Upper lobe of left lung (tissue), 6 donors: Measurements from ENCODE around the gene RNF41. TPM values are rescaled to one million over a fixed set of nuclear protein-coding genes. Genes with fewer than 3 reads are reported as not detected.
A peak's percentile ranks its signal among the peaks of the same experiment; 100 is the strongest.
"Not testable (repeated sequence)": the region's sequence is repeated elsewhere in the genome, so short reads cannot be mapped to it uniquely, and the experiment has no call there.

Experiments
- ATAC-seq, 2 donors: fragments of 200-7000 bp; cut with Tn5 transposase; one replicate each; pipeline ENCODE4 v1.9.1; 2022; ENCODE audit warnings: mild to moderate bottlenecking in 2 of 2, moderate library complexity in 2 of 2; ENCODE audit not compliant: low FRiP score in 2 of 2
- DNase-seq, 2 donors: peaks; one replicate each; pipeline ENCODE4 v3.0.0-alpha.2; 2019 to 2020
- H3K27ac ChIP-seq, 4 donors: fragments of 200-600 bp; sonication (generic); one replicate each; pipeline ENCODE4 v1.5.1; 2016 to 2019
- H3K27me3 ChIP-seq, 4 donors: fragments of 200-600 bp; sonication (generic); one replicate each; pipeline ENCODE4 v1.5.1; 2017 to 2019
- H3K36me3 ChIP-seq, 4 donors: fragments of 200-600 bp; sonication (generic); one replicate each; pipeline ENCODE4 v1.5.1; 2016 to 2019
- H3K4me1 ChIP-seq, 4 donors: fragments of 200-600 bp; sonication (generic); one replicate each; pipeline ENCODE4 v1.5.1; 2018 to 2019
- H3K4me3 ChIP-seq, 4 donors: fragments of 200-600 bp; sonication (generic); one replicate each; pipeline ENCODE4 v1.5.1; 2017 to 2019; ENCODE audit warnings: mild to moderate bottlenecking in 2 of 4, moderate library complexity in 1 of 4
- H3K9me3 ChIP-seq, 4 donors: fragments of 200-600 bp; sonication (generic); one replicate each; pipeline ENCODE4 v1.5.1; 2018 to 2019
- EP300 ChIP-seq, 4 donors: sonication (generic); formaldehyde crosslinking; IDR thresholded peaks; one replicate each; pipeline ENCODE4 v1.5.1; 2017; ENCODE audit warnings: antibody characterized with exemption in 4 of 4, control low read depth in 2 of 4
- POLR2A ChIP-seq, 4 donors: fragments of 450-650 bp; IDR thresholded peaks; one replicate each; pipeline ENCODE4 v1.5.1; 2016 to 2017; ENCODE audit warnings: antibody characterized with exemption in 4 of 4, mild to moderate bottlenecking in 2 of 4
- POLR2AphosphoS5 ChIP-seq, 2 donors: sonication (generic); formaldehyde crosslinking; IDR thresholded peaks; one replicate each; pipeline ENCODE4 v1.5.1; 2017; ENCODE audit warnings: antibody characterized with exemption in 2 of 2
- WGBS, 2 donors: methylation state at CpG; one replicate each; pipeline ENCODE4 v1.1.5; 2017 to 2018; 5-methylcytosine and 5-hydroxymethylcytosine counted together
- total RNA-seq, 6 donors: library from RNA; depleted of rRNA in 4 of 6; stranded (reverse); fragments of >200 nt in 4 of 6; gene quantifications; one replicate each; pipeline versions ENCODE4 v1.1.0 to v1.2.1, GENCODE V29; 2016 to 2021
- TF ChIP-seq, protein P1 (sequence below), 6 experiments: fragments of 450-650 bp in 4 of 6; fragments of 200-600 bp in 2 of 6; sonication (generic) in 2 of 6; IDR thresholded peaks; one replicate each; pipeline ENCODE4 v1.5.1; 2016 to 2019; ENCODE audit warnings: antibody characterized with exemption in 6 of 6
- donor health status: DM: no; HTN: no; CAD: no; lungs with moderate emphysema.
- donor health status: DM: no; HTN: yes; CAD: no; lungs with severe emphysema.

RNF41 gene
- total RNA-seq, 6 donors from 2014 or later, result 38.8 to 94.3 (median 62.1) TPM

DNA sequence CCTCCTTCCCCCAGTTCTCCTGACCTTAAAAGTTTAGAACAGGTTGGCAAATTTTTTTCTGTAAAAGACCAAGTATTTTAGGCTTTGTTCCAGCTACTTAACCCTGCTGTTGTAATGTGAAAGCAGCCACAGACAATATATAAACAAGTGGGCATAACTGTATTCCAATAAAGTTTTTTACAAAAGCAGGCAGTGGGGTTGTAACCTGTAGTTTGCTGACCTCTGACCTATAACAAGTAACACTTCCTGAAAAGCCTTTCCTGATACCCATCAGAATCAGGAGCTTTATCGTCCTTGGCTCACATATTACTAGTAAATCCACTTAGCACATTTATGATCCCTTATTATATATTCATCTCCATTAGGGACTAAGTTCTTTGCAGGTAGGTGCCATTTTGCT is 19.4 kb downstream of the RNF41 start:
- ATAC-seq, result no peak
- 39 to 45% methylated on average over 1 of the region's 1 CpG for WGBS, 2 donors
- peak overlapping the region in 1 of 4 donors; percentile 34 for H3K27ac ChIP-seq

DNA sequence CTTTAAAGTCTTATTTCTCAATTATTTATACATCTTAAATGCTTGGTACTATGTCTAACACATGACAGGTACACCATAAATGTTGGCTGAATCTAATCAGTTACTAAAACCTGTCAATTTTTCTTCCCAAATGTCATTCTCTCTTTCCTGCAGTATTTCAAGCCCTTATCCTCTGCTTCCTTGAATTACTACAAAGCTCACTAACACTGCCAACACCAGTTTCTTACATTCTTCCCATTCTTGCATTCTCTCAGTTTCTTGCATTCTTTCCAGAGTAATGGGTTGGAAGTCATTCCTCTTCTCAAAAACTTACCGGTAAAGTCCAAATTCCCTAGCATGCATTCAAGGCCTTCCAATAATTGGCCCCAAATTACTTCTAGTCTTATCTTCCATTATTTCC is 22.9 kb downstream of the RNF41 start:
- no peak overlapping the region for H3K27ac ChIP-seq
- H3K27me3 ChIP-seq, result no peaks in the 10 kb centered on the region

More for the DNA sequence above, 19.4 kb downstream of the RNF41 start:
- Histone ChIP-seq H3K4me3 (no peak overlapping the region), H3K9me3 (no peaks in the 10 kb centered on the region), H3K36me3 (peaks cover 15 to 31% (median 20%) of the 10 kb centered on the region in 4 donors), H3K27me3 (no peaks in the 10 kb centered on the region), H3K4me1 (peaks cover 0 to 4% (median 0%) of the 10 kb centered on the region in 4 donors)
- DNase-seq, result no peak
- TF ChIP-seq EP300 (IDR thresholded peaks at IDR 0.05) (no peak), POLR2AphosphoS5 (IDR thresholded peaks at IDR 0.05) (no peak), POLR2A (IDR thresholded peaks at IDR 0.05) (no peak)
- TF ChIP-seq, protein P1, sequence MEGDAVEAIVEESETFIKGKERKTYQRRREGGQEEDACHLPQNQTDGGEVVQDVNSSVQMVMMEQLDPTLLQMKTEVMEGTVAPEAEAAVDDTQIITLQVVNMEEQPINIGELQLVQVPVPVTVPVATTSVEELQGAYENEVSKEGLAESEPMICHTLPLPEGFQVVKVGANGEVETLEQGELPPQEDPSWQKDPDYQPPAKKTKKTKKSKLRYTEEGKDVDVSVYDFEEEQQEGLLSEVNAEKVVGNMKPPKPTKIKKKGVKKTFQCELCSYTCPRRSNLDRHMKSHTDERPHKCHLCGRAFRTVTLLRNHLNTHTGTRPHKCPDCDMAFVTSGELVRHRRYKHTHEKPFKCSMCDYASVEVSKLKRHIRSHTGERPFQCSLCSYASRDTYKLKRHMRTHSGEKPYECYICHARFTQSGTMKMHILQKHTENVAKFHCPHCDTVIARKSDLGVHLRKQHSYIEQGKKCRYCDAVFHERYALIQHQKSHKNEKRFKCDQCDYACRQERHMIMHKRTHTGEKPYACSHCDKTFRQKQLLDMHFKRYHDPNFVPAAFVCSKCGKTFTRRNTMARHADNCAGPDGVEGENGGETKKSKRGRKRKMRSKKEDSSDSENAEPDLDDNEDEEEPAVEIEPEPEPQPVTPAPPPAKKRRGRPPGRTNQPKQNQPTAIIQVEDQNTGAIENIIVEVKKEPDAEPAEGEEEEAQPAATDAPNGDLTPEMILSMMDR (IDR thresholded peaks at IDR 0.05), result no peak

DNA sequence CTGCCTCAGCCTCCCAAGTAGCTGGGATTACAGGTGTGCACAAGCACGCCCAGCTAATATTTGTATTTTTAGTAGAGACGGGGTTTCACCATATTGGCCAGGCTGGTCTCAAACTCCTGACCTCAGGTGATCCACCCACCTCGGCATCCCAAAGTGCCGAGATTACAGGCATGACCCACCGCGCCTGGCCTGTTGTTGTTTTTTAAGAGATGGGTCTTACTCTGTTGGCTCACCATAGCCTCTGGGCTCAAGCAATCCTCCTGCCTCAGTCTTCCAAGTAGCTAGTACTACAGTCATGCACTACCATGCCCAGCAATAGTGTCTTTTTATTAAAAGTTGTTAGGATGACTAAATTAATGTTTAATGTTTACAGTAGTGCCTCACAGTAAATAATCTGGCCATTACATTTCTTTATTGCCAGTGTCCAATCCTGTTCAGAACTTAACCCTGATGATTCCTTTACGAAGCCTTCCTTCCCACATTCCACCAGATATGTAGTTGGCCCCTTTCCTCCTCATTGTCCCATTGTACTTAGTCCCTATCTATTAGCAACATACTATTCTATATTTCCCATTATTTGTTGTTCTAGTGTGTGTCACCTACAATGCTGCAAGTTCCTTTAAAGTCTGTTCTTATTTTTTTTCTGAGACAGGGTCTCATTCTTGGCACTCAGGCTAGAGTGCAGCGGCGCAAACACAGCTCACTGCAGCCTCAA is 23.6 kb downstream of the RNF41 start:
- no peak for DNase-seq
- Histone ChIP-seq H3K4me1 (peaks cover 0 to 8% (median 1%) of the 10 kb centered on the region in 4 donors), H3K36me3 (no peaks in the 10 kb centered on the region), H3K4me3 (no peak overlapping the region), H3K27ac (no peak overlapping the region), H3K27me3 (no peaks in the 10 kb centered on the region), H3K9me3 (no peaks in the 10 kb centered on the region)
- ATAC-seq, result no peak
- no peak for TF ChIP-seq POLR2AphosphoS5 (IDR thresholded peaks at IDR 0.05)
- TF ChIP-seq, protein P1 (IDR thresholded peaks at IDR 0.05), result no peak
- 91 to 92% methylated on average over 9 of the region's 9 CpGs for WGBS, 2 donors

More for the DNA sequence above, 22.9 kb downstream of the RNF41 start:
- ATAC-seq (no peak), DNase-seq (no peak)
- Histone ChIP-seq H3K9me3 (no peaks in the 10 kb centered on the region), H3K4me1 (peaks cover 0 to 4% (median 0%) of the 10 kb centered on the region in 4 donors), H3K4me3 (no peak overlapping the region), H3K36me3 (no peaks in the 10 kb centered on the region)
- 70 to 75% methylated on average over 1 of the region's 1 CpG for WGBS, 2 donors
- TF ChIP-seq EP300 (IDR thresholded peaks at IDR 0.05) (no peak), POLR2AphosphoS5 (IDR thresholded peaks at IDR 0.05) (no peak), POLR2A (IDR thresholded peaks at IDR 0.05) (no peak)
- TF ChIP-seq, protein P1 (IDR thresholded peaks at IDR 0.05), result no peak

DNA sequence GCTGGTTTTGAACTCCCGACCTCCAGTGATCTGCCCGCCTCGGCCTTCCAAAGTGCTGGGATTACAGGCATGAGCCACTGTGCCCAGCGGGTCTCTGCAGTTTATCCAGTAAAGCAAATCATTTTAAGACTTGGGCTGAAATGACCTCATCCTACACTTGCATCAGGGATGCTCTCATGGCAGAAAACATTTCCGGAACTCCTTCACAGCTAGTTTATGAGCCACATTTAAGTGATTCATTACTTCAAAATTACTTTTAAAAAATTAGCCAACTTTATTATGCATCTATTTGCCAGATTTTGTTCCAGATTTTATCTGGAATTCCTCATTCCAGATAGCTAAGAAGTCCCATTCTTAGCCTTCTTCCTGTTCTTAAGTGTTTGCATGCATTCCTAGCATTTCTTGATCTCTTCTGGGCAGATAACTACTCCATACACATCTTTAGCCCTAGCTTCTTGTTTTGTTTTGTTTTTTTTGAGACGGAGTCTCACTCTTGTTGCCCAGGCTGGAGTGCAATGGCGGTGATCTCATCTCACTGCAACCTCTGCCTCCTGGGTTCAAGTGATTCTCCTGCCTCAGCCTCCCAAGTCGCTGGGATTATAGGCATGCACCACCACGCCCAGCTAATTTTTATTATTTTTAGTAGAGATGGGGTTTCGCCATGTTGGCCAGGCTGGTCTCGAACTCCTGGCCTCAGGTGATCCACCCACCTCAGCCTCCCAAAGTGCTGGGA is 24.7 kb downstream of the RNF41 start:
- TF ChIP-seq POLR2AphosphoS5 (IDR thresholded peaks at IDR 0.05), result peak in 1 of 2 donors; percentile 39
- not testable (repeated sequence) for H3K36me3 ChIP-seq, H3K4me1 ChIP-seq, H3K27me3 ChIP-seq, H3K9me3 ChIP-seq, H3K4me3 ChIP-seq, H3K27ac ChIP-seq, DNase-seq
- 64 to 71% methylated on average over 11 of the region's 11 CpGs for WGBS, 2 donors
- peak; percentile 77 to 88 for ATAC-seq

DNA sequence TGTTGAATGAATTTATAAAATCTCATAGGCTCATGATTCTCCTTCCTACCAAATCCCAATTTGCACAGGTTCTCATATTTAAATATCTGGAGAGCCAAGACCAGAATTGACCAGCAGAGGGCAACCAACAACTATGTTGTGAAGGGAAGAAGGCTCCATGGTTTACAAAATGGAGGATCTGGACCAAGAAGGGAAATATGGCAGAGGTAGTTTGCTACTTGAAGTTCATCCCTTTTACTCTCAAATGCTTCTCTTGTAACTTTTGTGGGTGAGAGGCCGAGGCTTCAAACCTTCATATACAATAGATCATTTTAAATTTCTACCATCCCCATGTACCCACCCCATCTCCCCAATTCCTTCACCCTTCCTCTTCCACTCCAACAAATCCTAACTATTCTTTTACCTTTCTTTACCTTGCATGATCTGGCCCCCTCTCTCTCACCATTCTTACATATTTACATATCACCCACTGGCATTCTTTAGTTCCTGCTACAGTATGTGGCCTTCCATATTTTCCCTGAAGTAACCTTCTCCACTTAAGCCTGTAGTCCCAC is 28.6 kb downstream of the RNF41 start:
- Histone ChIP-seq H3K4me1 (peaks cover 7 to 17% (median 13%) of the 10 kb centered on the region in 4 donors), H3K4me3 (no peak overlapping the region), H3K27me3 (no peaks in the 10 kb centered on the region), H3K36me3 (no peaks in the 10 kb centered on the region), H3K27ac (no peak overlapping the region), H3K9me3 (no peaks in the 10 kb centered on the region)
- DNase-seq (peak in 1 of 2 donors; percentile 67), ATAC-seq (peak in 1 of 2 donors; percentile 36)
- TF ChIP-seq, protein P1 (IDR thresholded peaks at IDR 0.05), result peak; percentile 80 to 88 (median 84)
- TF ChIP-seq POLR2A (IDR thresholded peaks at IDR 0.05), result no peak
- 53 to 56% methylated on average over 1 of the region's 1 CpG for WGBS, 2 donors
